Rectal smooth muscle tissue (tissue), 1 donor: ENCODE data around the gene VPS45.
A peak's percentile ranks its signal among the peaks of the same experiment; 100 is the strongest.

Source experiments
- H3K27ac ChIP-seq: one replicate; pipeline ENCODE4 v1.7.0; 2013; ENCODE audit warnings: low read depth, low read length, inconsistent platforms
- H3K27me3 ChIP-seq: one replicate; pipeline ENCODE4 v1.7.0; 2013; ENCODE audit warnings: low read length; ENCODE audit not compliant: control insufficient read depth, insufficient read depth
- H3K36me3 ChIP-seq: one replicate; pipeline ENCODE4 v1.7.0; 2013; ENCODE audit warnings: low read length; ENCODE audit not compliant: control insufficient read depth, insufficient read depth
- H3K4me1 ChIP-seq: one replicate; pipeline ENCODE4 v1.7.0; 2013; ENCODE audit warnings: low read length; ENCODE audit not compliant: control insufficient read depth, insufficient read depth
- H3K4me3 ChIP-seq: one replicate; pipeline ENCODE4 v1.7.0; 2013; ENCODE audit warnings: low read length
- H3K9ac ChIP-seq: one replicate; pipeline ENCODE4 v1.7.0; 2013; ENCODE audit warnings: low read length

The VPS45 gene

GRCh38 chr1:150076985-150077384 is 9.4 kb downstream of the VPS45 start:
- no peak overlapping the region for H3K27ac ChIP-seq
- no peaks in the 10 kb centered on the region for H3K27me3 ChIP-seq
- no peaks in the 10 kb centered on the region for H3K4me1 ChIP-seq
- H3K9ac ChIP-seq: no peak overlapping the region
- H3K36me3 ChIP-seq: peaks cover 7% of the 10 kb centered on the region
- no peak overlapping the region for H3K4me3 ChIP-seq

GRCh38 chr1:150080784-150081183 is 13.2 kb downstream of the VPS45 start:
- H3K9ac ChIP-seq: no peak overlapping the region
- H3K4me1 ChIP-seq: no peaks in the 10 kb centered on the region
- no peak overlapping the region for H3K27ac ChIP-seq
- H3K27me3 ChIP-seq: no peaks in the 10 kb centered on the region
- peaks cover 8% of the 10 kb centered on the region for H3K36me3 ChIP-seq
- H3K4me3 ChIP-seq: no peak overlapping the region

DNA sequence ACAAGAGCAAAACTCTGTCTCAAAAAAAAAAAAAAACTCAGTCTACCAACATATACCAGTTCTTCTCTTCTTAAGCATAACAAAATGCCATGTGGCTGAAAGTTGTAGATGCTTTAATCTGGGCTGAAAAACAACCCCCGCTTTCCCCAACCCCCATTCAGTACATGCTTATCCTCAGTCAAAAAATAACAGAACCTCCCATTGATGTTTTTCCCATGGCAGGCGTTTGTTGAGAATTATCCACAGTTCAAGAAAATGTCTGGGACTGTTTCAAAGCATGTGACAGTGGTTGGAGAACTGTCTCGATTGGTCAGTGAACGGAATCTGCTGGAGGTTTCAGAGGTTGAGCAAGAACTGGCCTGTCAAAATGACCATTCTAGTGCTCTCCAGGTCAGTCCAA is 14.9 kb downstream of the VPS45 start:
- H3K27ac ChIP-seq: no peak overlapping the region
- H3K27me3 ChIP-seq: no peaks in the 10 kb centered on the region
- peaks cover 12% of the 10 kb centered on the region for H3K36me3 ChIP-seq

DNA sequence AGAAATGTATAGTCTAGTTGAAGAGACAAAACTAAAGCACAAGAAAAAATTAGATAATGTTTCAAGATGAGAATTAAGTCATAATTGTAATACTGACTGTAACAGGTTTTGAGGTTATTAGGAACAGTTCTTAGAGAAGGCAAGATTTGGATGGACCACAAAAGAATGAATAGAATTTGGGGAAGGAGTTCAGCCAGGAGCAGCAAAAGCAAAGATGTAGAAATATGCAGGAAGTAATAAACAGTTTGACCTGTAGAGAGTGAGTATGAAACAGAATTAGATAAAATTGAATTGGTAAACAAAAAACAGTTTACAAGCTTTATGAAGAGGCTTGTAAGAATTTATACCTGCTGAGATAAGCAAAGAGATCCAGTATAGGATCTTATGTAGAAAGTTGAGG is 16.3 kb downstream of the VPS45 start:
- Histone ChIP-seq H3K27ac (no peak overlapping the region), H3K36me3 (peaks cover 10% of the 10 kb centered on the region), H3K4me1 (no peaks in the 10 kb centered on the region), H3K4me3 (no peak overlapping the region), H3K9ac (no peak overlapping the region), H3K27me3 (no peaks in the 10 kb centered on the region)

More for the DNA sequence above, 14.9 kb downstream of the VPS45 start:
- H3K4me3 ChIP-seq: no peak overlapping the region
- no peak overlapping the region for H3K9ac ChIP-seq
- no peaks in the 10 kb centered on the region for H3K4me1 ChIP-seq

- no peak overlapping the region for H3K27ac ChIP-seq
- H3K9ac ChIP-seq: no peak overlapping the region
- H3K36me3 ChIP-seq: peaks cover 10% of the 10 kb centered on the region
- H3K4me3 ChIP-seq: no peak overlapping the region
- no peaks in the 10 kb centered on the region for H3K27me3 ChIP-seq
- no peaks in the 10 kb centered on the region for H3K4me1 ChIP-seq
Measured at GRCh38 chr1:150085406-150085805, 17.8 kb downstream of the VPS45 start.

- H3K27ac ChIP-seq: no peak overlapping the region
- H3K4me3 ChIP-seq: no peak overlapping the region
- H3K9ac ChIP-seq: no peak overlapping the region
- no peaks in the 10 kb centered on the region for H3K4me1 ChIP-seq
- H3K27me3 ChIP-seq: no peaks in the 10 kb centered on the region
- H3K36me3 ChIP-seq: peaks cover 12% of the 10 kb centered on the region
Measured at GRCh38 chr1:150087415-150087814, 19.8 kb downstream of the VPS45 start.

- Histone ChIP-seq H3K27me3 (no peaks in the 10 kb centered on the region), H3K4me1 (peaks cover 8% of the 10 kb centered on the region), H3K4me3 (no peak overlapping the region), H3K36me3 (peaks cover 8% of the 10 kb centered on the region), H3K27ac (no peak overlapping the region), H3K9ac (no peak overlapping the region)
Measured at GRCh38 chr1:150089846-150090520, 22.4 kb downstream of the VPS45 start.

- H3K27ac ChIP-seq: no peak overlapping the region
- peaks cover 4% of the 10 kb centered on the region for H3K36me3 ChIP-seq
Measured at GRCh38 chr1:150092180-150092791, 24.7 kb downstream of the VPS45 start.

GRCh38 chr1:150093805-150094204 is 26.2 kb downstream of the VPS45 start:
- H3K4me3 ChIP-seq: peak overlapping the region; percentile 4
- H3K27ac ChIP-seq: peak overlapping the region; percentile 63
- no peak overlapping the region for H3K9ac ChIP-seq
- no peaks in the 10 kb centered on the region for H3K27me3 ChIP-seq
- H3K4me1 ChIP-seq: peaks cover 8% of the 10 kb centered on the region
- peaks cover 2% of the 10 kb centered on the region for H3K36me3 ChIP-seq

More at GRCh38 chr1:150092180-150092791, 24.7 kb downstream of the VPS45 start:
- H3K9ac ChIP-seq: no peak overlapping the region
- H3K4me3 ChIP-seq: no peak overlapping the region
- no peaks in the 10 kb centered on the region for H3K27me3 ChIP-seq
- peaks cover 8% of the 10 kb centered on the region for H3K4me1 ChIP-seq

DNA sequence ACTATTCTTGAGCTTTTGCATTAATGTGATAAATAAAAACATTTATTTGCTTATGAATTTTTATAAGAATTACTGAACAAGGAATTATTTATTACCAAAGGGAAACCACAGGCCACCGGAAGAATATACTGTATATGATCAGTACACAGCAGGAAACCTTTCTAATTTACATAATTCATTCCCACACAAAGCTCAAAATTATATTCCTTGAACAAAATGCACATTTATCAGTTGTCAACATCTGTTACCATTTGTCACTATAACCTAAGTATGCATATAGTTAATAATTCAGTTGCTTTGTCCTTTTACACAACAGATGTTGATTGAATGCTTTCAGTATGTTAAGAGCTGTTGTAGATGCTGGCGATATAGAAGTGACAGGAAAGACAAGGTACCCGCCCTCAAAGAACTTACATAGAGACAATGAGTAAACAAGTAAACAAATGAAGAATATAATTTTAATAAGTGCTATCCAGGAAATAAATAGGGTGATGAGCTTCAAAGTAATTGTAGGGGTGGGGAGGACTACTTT is 27.2 kb downstream of the VPS45 start:
- Histone ChIP-seq H3K27ac (no peak overlapping the region), H3K9ac (no peak overlapping the region), H3K4me3 (no peak overlapping the region), H3K27me3 (no peaks in the 10 kb centered on the region), H3K4me1 (peaks cover 8% of the 10 kb centered on the region), H3K36me3 (peaks cover 2% of the 10 kb centered on the region)

DNA sequence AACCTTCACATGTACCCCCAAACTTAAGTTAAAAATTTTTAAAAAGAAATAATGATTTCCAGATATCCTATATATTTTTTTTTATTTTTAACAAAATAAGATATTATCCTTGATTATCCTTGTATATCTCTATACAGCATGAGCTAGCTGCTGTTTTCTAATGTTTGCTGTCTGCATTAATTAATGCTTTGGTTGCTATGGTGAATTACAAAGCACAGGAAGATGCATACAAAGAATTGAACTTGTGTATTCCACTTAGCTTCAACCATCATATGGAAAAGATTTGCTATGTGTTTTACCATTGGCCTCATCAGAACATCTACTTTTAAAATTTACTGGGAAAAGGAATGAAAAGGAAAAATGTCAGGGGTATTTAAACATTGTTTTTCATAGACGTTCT is 35.4 kb downstream of the VPS45 start:
- Histone ChIP-seq H3K27ac (no peak overlapping the region), H3K4me3 (no peak overlapping the region), H3K4me1 (no peaks in the 10 kb centered on the region), H3K27me3 (no peaks in the 10 kb centered on the region), H3K9ac (no peak overlapping the region), H3K36me3 (no peaks in the 10 kb centered on the region)

DNA sequence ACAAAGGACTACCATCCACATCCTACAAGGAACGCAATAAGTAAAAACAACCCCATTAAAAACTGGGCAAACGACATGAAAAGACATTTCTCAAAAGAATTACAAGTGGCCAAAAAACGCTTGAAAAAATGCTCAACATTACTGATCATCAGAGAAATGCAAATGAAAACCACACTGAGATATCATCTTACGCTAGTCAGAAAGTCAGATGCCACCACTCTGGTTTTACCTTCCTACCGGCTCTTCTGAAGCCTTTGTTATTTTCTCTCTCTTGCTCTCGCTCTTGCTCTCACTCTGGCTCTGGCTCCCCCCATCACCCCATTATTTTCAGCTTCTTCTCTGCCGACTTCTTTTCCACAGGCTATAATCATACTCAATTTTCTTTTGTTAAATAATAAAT is 38.8 kb downstream of the VPS45 start:
- no peak overlapping the region for H3K4me3 ChIP-seq
- no peaks in the 10 kb centered on the region for H3K27me3 ChIP-seq
- no peaks in the 10 kb centered on the region for H3K4me1 ChIP-seq
- no peaks in the 10 kb centered on the region for H3K36me3 ChIP-seq
- no peak overlapping the region for H3K27ac ChIP-seq
- H3K9ac ChIP-seq: no peak overlapping the region

DNA sequence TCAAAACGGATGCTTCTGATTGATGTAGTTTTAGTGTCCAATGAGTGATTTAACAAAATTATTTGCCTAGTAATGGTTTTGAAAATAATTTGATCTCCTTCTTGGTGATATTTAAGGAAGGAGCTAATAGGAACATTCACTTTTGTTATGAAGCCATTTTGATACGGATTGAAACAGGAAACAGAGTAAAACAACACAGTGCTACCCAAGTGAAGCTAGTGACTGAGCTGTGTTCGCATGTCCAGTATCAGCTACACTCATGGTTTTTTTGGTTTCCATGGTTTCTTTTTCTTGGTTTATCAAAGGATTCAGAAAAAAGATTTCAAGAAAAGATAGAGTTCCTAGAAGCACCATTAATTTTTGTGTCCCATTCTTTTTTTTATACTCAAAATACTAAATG is 42.0 kb downstream of the VPS45 start:
- H3K4me1 ChIP-seq: no peaks in the 10 kb centered on the region
- no peak overlapping the region for H3K27ac ChIP-seq
- H3K4me3 ChIP-seq: no peak overlapping the region
- no peaks in the 10 kb centered on the region for H3K27me3 ChIP-seq
- H3K9ac ChIP-seq: no peak overlapping the region
- no peaks in the 10 kb centered on the region for H3K36me3 ChIP-seq
